ENCODE data around the gene SRPK3. TPM values are rescaled to one million over a fixed set of nuclear protein-coding genes. Genes with fewer than 3 reads are reported as not detected.

Gene SRPK3
- total and polyA plus RNA-seq, 2 donors from 2014 or later = 0.58 to 1.1 TPM

DNA sequence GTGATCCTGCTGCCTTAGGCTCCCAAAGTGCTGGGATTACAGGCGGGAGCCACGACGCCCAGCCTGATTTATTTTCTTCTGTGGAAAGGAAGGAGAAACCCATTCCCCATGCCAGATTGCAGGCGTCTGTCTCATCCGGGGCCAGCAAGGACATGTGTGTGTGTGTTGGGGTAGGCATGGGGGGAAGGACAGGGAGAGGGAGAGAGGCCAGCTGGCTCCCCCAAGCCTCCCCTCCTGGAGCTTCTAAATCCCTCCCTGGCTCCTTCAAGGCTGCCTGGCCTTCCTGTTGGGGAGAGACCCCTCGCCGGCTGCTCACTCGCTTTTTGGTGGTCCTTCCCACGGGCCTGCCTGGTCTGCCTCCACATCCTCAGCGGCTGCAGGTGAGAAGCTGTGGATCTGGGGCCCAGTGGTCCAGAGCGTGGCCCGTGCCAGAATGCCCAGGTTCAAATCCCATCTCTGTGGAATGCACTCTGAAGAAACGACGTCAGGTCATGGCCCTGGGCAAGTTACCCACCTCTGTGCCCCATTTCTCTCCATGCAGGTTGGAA, 18.1 kb upstream of the SRPK3 start:
- H3K9ac ChIP-seq (ENCODE audit: low read length in 3 of 3) = no peak overlapping the region

GRCh38 chrX:153763298-153763932, 17.4 kb upstream of the SRPK3 start:
- Histone ChIP-seq H3K4me3 (ENCODE audit: low read length in 3 of 3) (no peak overlapping the region), H3K9me3 (ENCODE audit: control insufficient read depth in 2 of 3, insufficient read depth in 1 of 3, low read length in 3 of 3) (no peaks in the 10 kb centered on the region), H3K4me1 (ENCODE audit: control insufficient read depth in 2 of 3, insufficient read depth in 2 of 3, low read depth in 1 of 3, low read length in 3 of 3) (no peaks in the 10 kb centered on the region), H3K27me3 (ENCODE audit: control insufficient read depth, insufficient read depth, low read length) (no peaks in the 10 kb centered on the region), H3K27ac (ENCODE audit: low read depth in 2 of 2, low read length in 2 of 2) (no peak overlapping the region), H3K9ac (ENCODE audit: low read length in 3 of 3) (no peak overlapping the region), H3K36me3 (ENCODE audit: control insufficient read depth in 2 of 3, insufficient read depth in 3 of 3, low read length in 3 of 3) (no peaks in the 10 kb centered on the region)
- no peak for FAIRE-seq
- DNase-seq = peak in 1 of 5 donors; percentile 31
- TF ChIP-seq, protein P1, sequence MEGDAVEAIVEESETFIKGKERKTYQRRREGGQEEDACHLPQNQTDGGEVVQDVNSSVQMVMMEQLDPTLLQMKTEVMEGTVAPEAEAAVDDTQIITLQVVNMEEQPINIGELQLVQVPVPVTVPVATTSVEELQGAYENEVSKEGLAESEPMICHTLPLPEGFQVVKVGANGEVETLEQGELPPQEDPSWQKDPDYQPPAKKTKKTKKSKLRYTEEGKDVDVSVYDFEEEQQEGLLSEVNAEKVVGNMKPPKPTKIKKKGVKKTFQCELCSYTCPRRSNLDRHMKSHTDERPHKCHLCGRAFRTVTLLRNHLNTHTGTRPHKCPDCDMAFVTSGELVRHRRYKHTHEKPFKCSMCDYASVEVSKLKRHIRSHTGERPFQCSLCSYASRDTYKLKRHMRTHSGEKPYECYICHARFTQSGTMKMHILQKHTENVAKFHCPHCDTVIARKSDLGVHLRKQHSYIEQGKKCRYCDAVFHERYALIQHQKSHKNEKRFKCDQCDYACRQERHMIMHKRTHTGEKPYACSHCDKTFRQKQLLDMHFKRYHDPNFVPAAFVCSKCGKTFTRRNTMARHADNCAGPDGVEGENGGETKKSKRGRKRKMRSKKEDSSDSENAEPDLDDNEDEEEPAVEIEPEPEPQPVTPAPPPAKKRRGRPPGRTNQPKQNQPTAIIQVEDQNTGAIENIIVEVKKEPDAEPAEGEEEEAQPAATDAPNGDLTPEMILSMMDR (IDR thresholded peaks at IDR 0.05; ENCODE audit: borderline replicate concordance, extremely low read depth, insufficient read depth) = no peak
- intact Hi-C loops (cut with DNase I) = loop anchor here (10.0 kb wide), 1 partner anchor 191 kb away; no protein-coding TSS in a partner anchor

More for the DNA sequence above, 18.1 kb upstream of the SRPK3 start:
- H3K27me3 ChIP-seq (ENCODE audit: control insufficient read depth, insufficient read depth, low read length) = no peaks in the 10 kb centered on the region
- no peaks in the 10 kb centered on the region for H3K9me3 ChIP-seq (ENCODE audit: control insufficient read depth in 2 of 3, insufficient read depth in 1 of 3, low read length in 3 of 3)
- TF ChIP-seq, protein P1 (IDR thresholded peaks at IDR 0.05; ENCODE audit: borderline replicate concordance, extremely low read depth, insufficient read depth) = no peak
- FAIRE-seq (no peak), DNase-seq (no peak)
- intact Hi-C loops (cut with DNase I) = loop anchor here (10.0 kb wide), 1 partner anchor 192 kb away; no protein-coding TSS in a partner anchor
- no peak overlapping the region for H3K27ac ChIP-seq (ENCODE audit: low read depth in 2 of 2, low read length in 2 of 2)
- H3K4me1 ChIP-seq (ENCODE audit: control insufficient read depth in 2 of 3, insufficient read depth in 2 of 3, low read depth in 1 of 3, low read length in 3 of 3) = no peaks in the 10 kb centered on the region
- H3K36me3 ChIP-seq (ENCODE audit: control insufficient read depth in 2 of 3, insufficient read depth in 3 of 3, low read length in 3 of 3) = no peaks in the 10 kb centered on the region
- no peak overlapping the region for H3K4me3 ChIP-seq (ENCODE audit: low read length in 3 of 3)

DNA sequence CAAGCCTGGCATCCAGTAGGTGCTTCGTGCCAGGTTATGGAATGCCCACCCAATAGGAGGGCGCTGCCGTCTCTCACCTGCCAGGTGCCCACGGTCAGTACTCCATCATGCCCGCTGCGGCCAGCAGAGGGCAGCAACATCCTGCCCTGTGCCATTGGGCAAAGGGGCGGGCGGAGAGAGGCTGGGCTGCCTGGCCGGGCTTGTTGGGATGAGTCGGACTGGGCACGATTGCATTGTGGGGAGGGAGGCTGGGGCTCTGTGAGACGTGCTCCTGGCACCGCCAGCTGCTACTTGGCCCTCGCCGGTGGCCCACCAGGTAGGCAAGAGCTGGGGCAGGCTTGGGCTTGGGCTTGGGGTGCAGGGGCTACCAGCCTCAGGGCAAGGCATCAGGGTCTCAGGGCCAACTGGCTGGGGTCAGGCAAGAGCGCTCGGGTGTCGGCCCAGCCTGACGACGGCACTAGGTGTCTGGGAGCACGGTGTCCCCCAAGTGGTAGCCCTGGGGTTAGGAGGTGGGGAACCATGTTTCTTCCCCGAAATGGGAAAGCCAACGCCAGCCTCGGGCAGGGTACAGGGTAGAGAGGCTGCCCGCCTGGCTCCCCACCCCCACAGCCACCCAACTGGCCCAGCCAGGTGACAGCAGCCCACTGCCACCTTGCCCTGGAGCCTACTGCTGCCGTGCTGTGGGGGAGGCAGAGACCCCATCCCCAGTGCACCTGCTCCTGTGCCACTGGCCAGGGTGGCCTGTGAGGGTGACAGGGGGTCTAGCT, 16.7 kb upstream of the SRPK3 start, which contains the start of gene PLXNB3:
Gene PLXNB3, plus strand, starts transcription at position 261 of the 767 bp plus-strand sequence. CDS start 1,287 bp downstream, outside the sequence.
- DNase-seq (peak; percentile 66 to 90 (median 80)), FAIRE-seq (no peak)
- no peak within 1 kb of the TSS for H3K4me3 ChIP-seq (ENCODE audit: low read length in 3 of 3)
- H3K27ac ChIP-seq (ENCODE audit: low read depth in 2 of 2, low read length in 2 of 2) = no peak within 1 kb of the TSS
- intact Hi-C loops (cut with DNase I) = loop anchor here (10.0 kb wide), 1 partner anchor 191 kb away; no protein-coding TSS in a partner anchor
- no peaks in the 10 kb centered on the region for H3K9me3 ChIP-seq (ENCODE audit: control insufficient read depth in 2 of 3, insufficient read depth in 1 of 3, low read length in 3 of 3)
- no peak within 1 kb of the TSS for H3K9ac ChIP-seq (ENCODE audit: low read length in 3 of 3)
- H3K27me3 ChIP-seq (ENCODE audit: control insufficient read depth, insufficient read depth, low read length) = no peaks in the 10 kb centered on the region
- TF ChIP-seq, protein P1 (IDR thresholded peaks at IDR 0.05; ENCODE audit: borderline replicate concordance, extremely low read depth, insufficient read depth) = peak; percentile 76
- H3K36me3 ChIP-seq (ENCODE audit: control insufficient read depth in 2 of 3, insufficient read depth in 3 of 3, low read length in 3 of 3) = no peaks in the 10 kb centered on the region
- H3K4me1 ChIP-seq (ENCODE audit: control insufficient read depth in 2 of 3, insufficient read depth in 2 of 3, low read depth in 1 of 3, low read length in 3 of 3) = no peaks in the 10 kb centered on the region

Measured in kidney (tissue), 14 donors.